Omental fat pad (tissue), 4 donors: Measurements from ENCODE around the gene SIL1. TPM values are rescaled to one million over a fixed set of nuclear protein-coding genes. Genes with fewer than 3 reads are reported as not detected.

Experiments used
- ATAC-seq: fragments of 150-250 bp; one replicate; pipeline ENCODE4 v1.9.1; 2016; ENCODE audit warnings: mild to moderate bottlenecking, moderate library complexity; ENCODE audit not compliant: low FRiP score
- DNase-seq: peaks from one replicate; pipeline ENCODE4 v3.0.0-alpha.2; 2019; ENCODE audit warnings: low spot score
- CTCF ChIP-seq, 3 donors: fragments of 450-650 bp; IDR thresholded peaks; one replicate each; pipeline ENCODE4 v1.5.1; 2016 to 2017; ENCODE audit warnings: antibody characterized with exemption in 3 of 3, mild to moderate bottlenecking in 3 of 3, moderate library complexity in 2 of 3
- total RNA-seq, 4 donors: library from RNA; depleted of rRNA; stranded (reverse); fragments of >200 nt; gene quantifications; one replicate each; pipeline ENCODE4 v1.1.0, GENCODE V29; 2016

The SIL1 gene
- total RNA-seq, 4 donors from 2014 or later, result 34.7 to 66.0 (median 38.9) TPM

DNA sequence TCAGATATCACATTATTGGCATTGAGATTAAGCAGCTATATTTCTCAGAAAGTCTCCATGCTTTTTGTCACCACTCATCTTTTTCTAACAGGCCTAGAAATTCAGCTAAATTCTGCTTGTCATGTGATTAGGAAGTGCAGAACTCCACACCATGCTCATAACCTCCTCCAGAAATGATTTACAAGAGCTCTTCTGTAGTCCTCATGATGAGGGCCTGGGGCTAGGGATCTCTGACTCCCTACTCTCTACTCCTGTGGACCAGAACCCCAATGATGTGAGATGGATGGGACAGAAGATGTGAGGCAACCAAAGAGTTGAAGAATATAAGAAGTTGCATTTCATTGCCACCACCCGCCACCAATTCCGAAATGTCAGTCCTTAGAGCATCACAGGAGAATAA is 16.5 kb upstream of the SIL1 start:
- TF ChIP-seq CTCF (IDR thresholded peaks at IDR 0.05), result no peak
- no peak for ATAC-seq
- no peak for DNase-seq

DNA sequence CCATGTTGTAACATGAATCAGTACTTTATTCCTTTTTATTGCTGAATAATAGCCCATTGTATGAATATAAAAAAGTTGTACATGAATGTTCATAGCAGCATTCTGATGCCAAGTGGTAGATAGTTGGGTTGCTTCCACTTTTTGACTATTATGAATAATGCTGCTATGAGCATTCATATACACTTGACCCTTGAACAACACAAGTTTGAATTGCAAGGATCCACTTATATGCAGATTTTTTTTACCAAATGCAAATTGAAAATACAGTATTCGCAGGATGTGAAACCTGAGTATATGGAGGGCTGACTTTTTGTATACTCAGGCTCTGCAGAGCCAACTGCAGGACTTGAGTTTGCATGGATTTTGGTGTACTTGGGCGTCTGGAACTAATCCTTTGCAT is 14.7 kb upstream of the SIL1 start:
- no peak for TF ChIP-seq CTCF (IDR thresholded peaks at IDR 0.05)
- no peak for DNase-seq

GRCh38 chr5:139212486-139212885 is 14.3 kb upstream of the SIL1 start:
- ATAC-seq, result no peak
- DNase-seq, result no peak
- TF ChIP-seq CTCF (IDR thresholded peaks at IDR 0.05), result no peak

More for the DNA sequence above, 14.7 kb upstream of the SIL1 start:
- no peak for ATAC-seq

DNA sequence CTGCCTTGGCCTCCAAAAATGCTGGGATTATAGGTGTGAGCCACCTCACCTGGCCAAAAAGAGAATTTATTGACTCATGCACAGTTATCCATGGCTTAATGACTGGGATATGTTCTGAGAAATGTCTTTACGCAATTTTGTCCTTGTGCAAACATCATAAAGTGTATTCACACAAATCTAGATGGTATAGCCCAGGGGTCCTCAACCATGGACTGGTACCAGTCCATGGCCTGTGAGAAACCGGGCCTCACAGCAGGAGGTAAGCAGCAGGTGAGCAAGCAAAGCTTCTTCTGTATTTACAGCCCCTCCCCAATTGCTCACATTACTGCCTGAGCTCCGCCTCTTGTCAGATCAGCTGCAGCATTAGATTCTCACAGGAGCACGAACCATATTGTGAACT is 12.4 kb upstream of the SIL1 start:
- DNase-seq (no peak), ATAC-seq (no peak)
- no peak for TF ChIP-seq CTCF (IDR thresholded peaks at IDR 0.05)

DNA sequence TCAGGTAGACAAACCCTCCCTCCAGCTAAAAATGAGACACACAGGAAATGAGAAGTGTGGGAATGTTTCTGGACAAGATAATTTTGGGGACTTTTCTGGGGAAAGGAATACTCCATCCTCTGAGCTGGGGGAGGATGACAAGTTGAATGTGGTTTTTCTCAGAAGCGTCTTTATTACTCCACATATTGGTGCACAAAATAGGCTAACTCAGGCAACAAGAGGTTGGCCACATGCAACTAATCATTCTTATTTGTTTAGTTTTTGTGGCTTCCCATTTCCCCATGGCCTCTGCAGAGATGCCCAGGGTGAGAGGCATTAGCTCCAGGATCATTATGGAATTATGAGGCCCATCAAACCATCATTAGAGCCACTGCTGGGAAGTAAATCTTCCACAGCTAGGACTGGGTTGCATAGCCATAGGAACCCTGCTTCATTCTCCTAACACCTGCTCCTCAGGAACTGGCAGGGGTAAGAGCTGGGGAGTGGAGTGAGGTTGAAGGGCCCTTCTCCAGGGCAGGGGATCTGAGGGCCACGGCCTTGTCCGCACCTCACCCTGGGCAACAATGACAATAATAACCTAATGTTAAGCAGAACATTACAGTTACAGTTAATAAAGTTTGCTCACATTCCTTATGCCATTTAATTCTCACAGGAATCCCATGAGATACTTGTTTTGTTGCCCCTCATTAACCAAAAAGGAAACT is 9.3 kb upstream of the SIL1 start:
- no peak for ATAC-seq
- TF ChIP-seq CTCF (IDR thresholded peaks at IDR 0.05), result no peak
- DNase-seq, result no peak

DNA sequence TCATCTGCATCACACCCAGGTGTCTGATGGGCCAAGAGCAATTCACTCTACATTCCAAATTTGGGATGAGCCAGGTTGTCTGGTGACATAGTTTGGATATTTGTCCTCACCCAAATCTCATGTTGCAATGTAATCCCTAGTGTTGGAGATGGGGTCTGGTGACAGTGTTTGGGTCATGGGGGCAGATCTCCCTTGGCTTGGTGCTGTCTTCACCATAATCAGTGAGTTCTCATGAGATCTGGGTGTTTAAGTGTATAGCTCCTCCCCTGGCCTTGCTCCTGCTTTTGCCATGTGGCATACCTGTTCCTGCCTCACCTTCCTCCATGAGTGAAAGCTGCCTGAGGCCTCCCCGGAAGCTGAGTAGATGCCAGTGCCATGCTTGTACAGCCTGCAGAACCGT is 7.4 kb upstream of the SIL1 start:
- DNase-seq, result no peak
- ATAC-seq, result no peak
- TF ChIP-seq CTCF (IDR thresholded peaks at IDR 0.05), result no peak

- ATAC-seq (no peak), DNase-seq (no peak)
- no peak for TF ChIP-seq CTCF (IDR thresholded peaks at IDR 0.05)
Observed at GRCh38 chr5:139205124-139205523, 7.0 kb upstream of the SIL1 start.
